HG02970 (cell line): ENCODE results near the gene NTN3.

ENCODE experiments used
- ATAC-seq: cut with Tn5 transposase; IDR thresholded peaks from one replicate; pipeline ENCODE4 v1.9.1; 2021; ENCODE audit warnings: mild to moderate bottlenecking, moderate library complexity, moderate number of reproducible peaks; ENCODE audit not compliant: unreplicated experiment, low FRiP score

Gene NTN3

GRCh38 chr16:2511996-2512734, 41.1 kb downstream of the NTN3 start:
- ATAC-seq = no peak

GRCh38 chr16:2512735-2513404, 41.8 kb downstream of the NTN3 start:
- ATAC-seq = peak; percentile 15

GRCh38 chr16:2513405-2514332, 42.6 kb downstream of the NTN3 start, which contains the start of gene ATP6V0C:
ATP6V0C (plus strand) TSS chr16:2513952; CDS start chr16:2514104, 152 bp downstream.
- peak; percentile 68 for ATAC-seq

DNA sequence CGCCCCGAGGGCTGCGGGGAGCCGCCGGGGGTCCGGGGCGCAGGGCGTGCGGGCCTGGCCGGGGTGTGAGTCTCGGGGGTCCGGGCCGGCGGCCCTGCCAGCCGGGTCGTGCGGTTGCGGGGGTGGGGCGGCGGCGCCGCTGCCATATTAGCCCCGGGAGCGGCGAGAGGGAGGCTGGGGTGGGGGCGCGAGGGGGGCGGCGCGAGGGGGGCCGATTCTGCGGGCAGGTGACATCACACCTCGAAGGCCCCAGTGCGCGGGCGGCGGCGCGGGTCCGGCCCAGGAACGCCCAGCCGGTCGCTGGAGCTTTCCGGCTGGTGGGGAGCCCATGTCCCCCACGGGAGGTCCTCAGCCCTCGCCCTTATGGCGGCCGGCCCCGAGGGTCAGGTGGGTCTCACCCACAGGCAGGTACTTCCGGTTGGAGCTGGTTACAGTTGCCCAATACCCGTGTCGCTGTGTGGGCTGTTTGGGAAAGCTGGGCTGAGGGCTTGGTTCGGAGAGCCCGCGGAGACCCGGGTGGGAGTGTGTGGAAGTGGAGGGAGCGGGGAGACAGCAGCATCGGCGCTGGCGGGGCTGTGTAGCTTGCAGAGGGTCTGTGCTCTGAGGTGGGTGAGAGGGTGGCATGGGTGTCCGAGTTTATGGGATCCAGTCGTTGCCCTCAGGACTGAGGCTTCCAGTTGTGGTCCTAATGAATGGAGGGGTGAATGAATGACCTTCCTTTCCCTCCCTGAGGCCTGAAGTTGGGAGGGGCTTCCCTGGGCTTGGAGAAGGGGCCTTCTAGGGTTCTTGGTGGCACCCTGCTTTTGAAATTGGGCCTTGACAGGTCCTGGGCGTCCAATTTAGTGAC, 43.5 kb downstream of the NTN3 start:
- ATAC-seq = no peak

DNA sequence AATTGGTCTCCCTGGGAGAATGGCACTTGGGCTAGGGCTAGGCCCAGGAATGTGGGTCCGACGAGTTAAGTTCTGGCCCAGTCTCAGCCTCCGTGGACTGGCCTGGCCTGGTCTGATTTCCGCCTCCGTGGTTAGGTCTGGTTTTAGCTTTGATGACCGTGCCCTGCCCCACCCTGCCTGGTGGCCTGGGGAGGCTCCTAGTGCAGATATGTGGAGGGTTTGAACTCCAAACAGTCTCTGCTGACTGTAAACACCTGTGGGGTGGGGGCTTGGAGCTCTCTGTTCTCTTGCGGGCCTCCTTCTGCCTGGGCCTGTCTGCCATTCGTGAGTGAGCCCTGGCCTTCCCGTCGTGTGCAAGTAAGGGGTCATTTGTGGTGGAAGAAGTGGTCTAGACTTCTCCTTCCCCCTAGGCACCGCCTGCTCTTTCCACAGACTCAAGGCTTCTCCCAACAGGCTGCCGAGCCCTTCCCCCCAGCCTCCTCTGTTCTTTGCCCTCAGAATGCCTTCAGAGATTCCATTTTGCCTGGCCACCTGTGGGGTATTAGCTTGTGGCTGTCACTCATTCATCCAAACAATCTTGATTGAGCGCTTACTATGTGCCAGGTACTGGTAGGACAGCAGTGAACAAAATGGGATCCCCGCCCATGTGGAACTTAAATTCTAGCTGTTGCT, 44.2 kb downstream of the NTN3 start:
- ATAC-seq = no peak

DNA sequence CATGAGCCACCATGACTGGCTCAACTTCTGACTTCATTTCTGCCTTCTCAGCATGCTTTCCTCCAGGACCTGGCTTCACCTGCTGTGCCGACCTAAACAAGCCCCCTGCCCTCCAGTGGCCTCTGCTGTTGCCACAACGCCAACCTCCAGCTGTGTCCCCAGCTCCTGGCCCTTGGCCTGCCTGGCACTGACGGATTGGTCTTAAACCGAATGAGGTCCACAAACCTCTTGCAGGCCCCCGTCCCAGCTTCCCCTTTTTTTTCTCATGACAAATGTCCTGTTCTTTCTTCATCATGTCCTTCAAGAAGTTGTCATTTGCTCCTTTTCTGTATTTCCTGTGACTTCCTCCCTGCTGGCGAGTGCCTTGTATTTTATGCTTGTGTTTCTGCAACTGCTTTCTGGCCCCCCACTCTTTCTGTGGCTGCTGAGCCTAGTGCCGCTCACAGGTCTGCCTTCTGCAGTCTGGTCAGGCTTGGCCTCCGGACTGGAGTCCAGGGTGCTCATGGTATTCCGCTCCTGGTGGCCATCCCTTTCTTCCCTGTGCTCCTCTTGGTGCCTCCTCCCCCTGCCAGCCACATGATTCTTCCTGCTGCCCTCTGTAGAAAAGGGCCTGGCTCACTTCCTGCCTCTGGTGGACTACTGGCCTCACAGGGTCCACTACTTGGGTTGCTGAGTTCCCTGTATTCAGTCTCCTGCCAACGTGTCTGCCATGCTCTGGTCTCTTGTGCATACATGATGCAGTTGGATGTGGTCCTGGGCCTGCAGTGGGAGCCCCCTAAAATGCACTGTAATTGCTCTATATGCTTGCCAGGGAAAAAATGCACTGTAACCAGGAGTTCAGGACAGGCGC, 45.5 kb downstream of the NTN3 start:
- no peak for ATAC-seq

DNA sequence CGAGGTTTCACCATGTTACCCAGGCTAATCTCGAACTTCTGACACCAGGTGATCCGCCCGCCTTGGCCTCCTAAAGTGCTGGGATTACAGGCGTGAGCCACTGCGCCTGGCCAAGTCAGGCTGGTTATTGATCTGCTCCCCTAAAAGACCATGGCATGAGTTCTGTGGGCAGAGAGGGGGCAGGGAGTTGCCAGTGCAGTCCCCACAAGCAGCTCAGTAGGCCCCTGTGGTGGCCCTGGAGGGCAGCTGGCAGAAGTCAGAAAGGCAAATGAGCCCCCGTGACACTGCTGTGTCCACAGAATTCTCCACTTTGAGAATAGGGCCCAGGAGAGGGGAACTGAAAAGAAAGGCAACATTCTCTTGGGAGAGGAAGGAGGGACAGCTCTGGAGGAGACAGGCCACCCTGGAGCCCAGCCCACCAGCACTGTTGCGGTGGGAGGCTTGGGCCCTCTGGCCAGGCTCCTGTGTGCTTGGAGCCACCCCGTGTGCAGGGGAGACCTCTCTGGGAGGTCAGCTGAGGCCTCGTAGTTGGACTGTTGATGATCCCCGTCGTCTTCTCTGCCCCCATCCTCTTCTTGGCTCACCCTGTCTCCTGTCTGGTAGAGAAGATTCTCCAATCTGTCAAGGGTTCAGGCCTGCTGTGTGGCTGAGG, 47.0 kb downstream of the NTN3 start:
- no peak for ATAC-seq

GRCh38 chr16:2518823-2519710, 48.0 kb downstream of the NTN3 start:
- ATAC-seq = no peak

- no peak for ATAC-seq
Measured at GRCh38 chr16:2519711-2520080, 48.6 kb downstream of the NTN3 start.

GRCh38 chr16:2520097-2520783, 49.1 kb downstream of the NTN3 start, which contains the start of gene AMDHD2:
AMDHD2 (plus strand) TSS chr16:2520371; CDS start chr16:2520459, 88 bp downstream.
- no peak for ATAC-seq

DNA sequence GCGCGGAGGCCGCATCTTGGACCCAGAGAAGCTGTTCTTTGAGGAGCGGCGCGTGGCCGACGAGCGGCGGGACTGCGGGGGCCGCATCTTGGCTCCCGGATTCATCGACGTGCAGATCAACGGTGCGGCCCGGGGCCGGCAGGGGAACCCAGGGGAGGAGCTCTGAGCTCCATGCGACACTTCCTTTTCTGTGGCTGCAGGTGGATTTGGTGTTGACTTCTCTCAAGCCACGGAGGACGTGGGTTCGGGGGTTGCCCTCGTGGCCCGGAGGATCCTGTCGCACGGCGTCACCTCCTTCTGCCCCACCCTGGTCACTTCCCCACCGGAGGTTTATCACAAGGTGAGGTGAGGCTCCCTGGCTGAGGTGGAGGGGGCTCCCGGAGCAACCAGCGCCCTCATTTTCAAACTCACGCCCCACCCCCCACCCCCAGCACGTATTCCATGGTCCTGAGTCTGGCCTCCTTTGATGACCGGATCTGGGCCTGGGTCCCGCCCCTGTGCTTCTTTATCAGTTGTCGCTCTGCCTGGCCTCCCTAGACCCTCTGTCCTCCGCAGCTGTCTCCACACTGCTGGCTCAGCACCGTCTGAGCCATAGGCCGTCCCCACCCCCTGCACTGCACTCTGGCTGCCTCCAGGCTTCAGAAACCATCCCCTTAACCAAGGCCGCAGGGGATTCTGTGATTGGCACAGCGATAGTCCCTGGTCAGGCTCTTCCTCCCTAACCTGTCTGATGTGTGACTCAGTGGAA, 49.9 kb downstream of the NTN3 start:
- ATAC-seq = no peak
